GM12875 (cell line): Measurements from ENCODE around the gene CTNNBL1.
"Not testable (repeated sequence)": the region's sequence is repeated elsewhere in the genome, so short reads cannot be mapped to it uniquely, and the experiment has no call there.

Experiments used
- H3K4me3 ChIP-seq: one replicate; pipeline ENCODE4 v1.5.1; 2011; ENCODE audit warnings: low read depth, low read length, control low read depth
- TF ChIP-seq, protein P1 (sequence below): IDR thresholded peaks from 2 replicates; pipeline ENCODE4 v1.5.1; 2011; ENCODE audit warnings: low read depth, mild to moderate bottlenecking, control low read depth, inconsistent platforms, low read length, moderate library complexity, borderline replicate concordance; ENCODE audit not compliant: insufficient read depth

Gene CTNNBL1

DNA sequence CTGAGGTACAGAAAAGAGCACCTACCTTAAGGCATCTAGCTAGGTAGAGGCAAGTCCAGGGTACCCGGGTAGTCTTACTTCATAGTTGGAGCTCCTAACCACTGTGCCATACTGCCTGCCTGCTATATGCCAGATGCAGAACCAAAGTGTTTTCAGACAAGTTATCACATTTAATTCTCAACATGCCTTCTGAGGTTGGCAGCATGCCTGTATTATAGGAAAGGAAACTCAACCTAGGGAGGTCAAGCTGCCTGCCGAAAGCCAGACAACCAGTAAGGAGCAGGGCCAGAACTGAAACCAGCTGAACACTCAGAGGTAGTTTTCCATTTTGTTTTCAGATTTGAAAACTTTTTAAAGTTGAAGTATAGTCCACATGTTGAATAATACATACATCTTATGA lies 5.4 kb downstream of the CTNNBL1 start:
- no peak overlapping the region for H3K4me3 ChIP-seq
- TF ChIP-seq, protein P1, sequence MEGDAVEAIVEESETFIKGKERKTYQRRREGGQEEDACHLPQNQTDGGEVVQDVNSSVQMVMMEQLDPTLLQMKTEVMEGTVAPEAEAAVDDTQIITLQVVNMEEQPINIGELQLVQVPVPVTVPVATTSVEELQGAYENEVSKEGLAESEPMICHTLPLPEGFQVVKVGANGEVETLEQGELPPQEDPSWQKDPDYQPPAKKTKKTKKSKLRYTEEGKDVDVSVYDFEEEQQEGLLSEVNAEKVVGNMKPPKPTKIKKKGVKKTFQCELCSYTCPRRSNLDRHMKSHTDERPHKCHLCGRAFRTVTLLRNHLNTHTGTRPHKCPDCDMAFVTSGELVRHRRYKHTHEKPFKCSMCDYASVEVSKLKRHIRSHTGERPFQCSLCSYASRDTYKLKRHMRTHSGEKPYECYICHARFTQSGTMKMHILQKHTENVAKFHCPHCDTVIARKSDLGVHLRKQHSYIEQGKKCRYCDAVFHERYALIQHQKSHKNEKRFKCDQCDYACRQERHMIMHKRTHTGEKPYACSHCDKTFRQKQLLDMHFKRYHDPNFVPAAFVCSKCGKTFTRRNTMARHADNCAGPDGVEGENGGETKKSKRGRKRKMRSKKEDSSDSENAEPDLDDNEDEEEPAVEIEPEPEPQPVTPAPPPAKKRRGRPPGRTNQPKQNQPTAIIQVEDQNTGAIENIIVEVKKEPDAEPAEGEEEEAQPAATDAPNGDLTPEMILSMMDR: no peak

DNA sequence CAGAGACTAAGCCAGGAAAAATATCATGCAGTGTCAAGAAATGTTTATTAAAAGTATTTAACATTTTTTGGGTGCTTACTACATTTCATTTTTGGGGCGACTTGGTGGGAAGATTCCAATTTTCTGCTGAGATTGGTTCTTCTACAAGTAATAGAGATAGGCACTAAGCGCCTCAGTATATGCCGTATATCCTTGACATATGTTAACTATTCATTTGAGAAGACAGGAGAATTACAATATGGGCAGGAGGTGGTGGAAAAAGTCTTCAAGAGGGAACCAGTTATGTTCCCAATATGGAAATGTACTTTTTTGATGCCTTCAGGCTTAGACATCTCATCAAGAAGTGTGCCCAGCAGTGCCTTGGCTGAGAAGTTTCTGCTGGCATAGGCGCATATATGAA lies 6.5 kb downstream of the CTNNBL1 start:
- H3K4me3 ChIP-seq: no peak overlapping the region
- TF ChIP-seq, protein P1: no peak

DNA sequence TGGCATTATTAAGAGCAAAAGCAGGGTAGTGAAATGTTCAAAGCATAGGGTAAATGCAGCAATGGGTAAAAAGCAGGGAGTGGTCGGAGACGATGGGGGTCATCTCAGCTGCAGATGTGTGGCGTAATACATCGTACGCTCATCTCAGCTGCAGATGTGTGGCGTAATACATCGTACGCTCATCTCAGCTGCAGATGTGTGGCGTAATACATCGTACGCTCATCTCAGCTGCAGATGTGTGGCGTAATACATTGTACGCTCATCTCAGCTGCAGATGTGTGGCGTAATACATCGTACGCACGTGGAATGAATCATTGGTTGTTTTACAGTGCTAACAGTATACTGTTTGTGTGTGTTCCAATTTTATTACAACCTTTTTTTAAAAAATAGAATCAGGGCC lies 7.8 kb downstream of the CTNNBL1 start:
- H3K4me3 ChIP-seq: not testable (repeated sequence)

DNA sequence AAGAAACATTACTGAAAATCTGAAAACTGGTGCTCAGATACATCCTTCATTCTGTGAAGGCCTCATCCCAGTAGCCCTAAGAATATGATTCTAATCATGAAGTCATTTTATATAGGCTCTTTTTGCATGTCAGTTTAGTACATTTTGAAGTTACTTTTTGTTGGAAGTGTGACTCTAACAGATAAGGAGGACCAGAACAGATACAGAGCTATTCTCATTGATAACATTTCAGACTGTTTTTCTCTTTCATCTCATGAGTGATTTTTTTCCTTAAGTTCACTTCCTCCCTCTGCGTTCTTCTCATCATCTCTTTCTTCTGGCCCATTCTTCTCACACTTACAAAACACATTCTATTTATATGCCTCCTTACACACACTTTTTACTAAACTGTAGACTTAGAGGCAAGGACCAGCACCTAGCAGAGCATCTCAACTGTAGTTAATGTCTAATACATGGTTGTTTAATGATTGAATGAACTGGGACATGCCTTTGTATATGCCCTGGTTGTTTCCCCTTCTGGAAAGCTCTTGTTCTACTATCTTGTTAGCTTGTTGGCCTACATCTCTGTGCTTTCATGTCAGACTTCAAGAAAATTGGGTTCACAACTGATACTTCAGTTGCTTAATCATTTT lies 8.7 kb downstream of the CTNNBL1 start:
- no peak overlapping the region for H3K4me3 ChIP-seq
- TF ChIP-seq, protein P1: no peak

DNA sequence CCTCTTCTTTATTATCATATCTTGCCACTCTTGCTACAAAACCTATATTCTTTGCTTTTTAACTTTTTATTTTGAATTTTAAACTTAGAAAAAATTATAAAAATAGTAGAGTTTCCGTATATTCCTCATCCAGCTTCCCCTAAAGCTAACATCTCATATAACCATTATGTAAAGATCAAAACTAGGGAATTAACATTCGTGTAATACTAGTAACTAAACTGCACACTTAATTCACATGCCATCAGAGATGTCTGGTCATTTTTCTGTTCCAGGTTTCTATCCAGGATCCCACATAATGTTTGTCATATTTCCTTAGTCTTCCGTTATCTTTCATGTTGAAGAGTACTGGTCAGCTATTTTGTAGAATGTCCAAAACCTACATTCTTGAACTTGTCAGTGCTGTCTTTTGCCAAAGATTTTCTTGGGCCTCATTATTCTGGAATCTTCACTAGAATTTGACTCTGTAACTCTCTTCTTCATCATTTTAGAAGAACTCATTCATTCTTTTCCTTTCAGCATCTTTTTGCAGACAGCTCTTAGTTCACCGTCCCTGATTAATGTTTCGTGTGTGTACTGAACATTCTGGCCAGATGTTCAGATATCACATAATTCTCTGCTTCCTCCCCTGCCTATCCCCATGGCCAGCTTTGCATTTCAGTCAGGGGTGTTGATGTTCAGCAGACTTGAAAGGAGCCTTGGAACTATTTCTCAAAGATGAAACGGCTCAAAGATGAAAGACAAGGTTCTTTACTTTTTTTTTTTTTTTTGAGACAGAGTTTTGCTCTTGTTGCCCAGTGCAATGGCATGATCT lies 9.4 kb downstream of the CTNNBL1 start:
- H3K4me3 ChIP-seq: no peak overlapping the region
- TF ChIP-seq, protein P1: no peak

DNA sequence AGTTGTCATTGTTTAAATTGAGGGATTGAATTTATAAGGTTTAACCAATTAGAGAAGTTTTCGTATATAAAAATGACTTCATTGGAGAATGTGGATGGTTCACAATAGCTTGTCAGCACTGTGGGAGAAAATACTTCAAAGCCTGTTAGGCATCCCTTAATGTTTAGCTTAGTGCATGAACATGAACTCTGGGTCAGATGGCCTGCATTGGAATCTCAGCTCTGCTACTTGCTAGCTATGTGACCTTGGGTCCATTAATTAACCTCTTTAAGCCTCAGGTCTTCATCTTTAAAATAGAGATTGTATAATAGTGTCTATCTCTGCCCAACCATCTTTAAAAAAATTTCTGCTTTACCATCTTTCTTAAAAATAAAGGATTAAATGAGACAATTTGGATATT lies 11.1 kb downstream of the CTNNBL1 start:
- H3K4me3 ChIP-seq: no peak overlapping the region
- TF ChIP-seq, protein P1: no peak

DNA sequence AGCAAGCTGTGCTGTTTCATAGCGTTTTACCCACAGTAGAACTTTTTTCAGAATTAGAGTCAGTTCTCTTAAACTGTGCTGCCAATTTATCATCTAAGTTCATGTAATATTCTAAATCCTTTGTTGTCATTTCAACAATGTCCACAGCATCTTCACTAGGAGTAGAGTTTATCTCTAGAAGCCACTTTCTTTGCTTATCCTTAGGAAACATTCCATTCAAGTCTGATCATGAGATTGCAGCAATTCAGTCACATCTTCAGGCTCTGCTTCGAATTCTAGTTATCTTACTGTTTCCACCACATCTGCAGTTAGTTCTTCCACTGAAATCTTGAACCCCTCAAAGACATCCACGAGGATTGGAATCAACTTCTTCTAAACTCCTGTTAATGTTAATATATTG lies 12.5 kb downstream of the CTNNBL1 start:
- TF ChIP-seq, protein P1: no peak
- no peak overlapping the region for H3K4me3 ChIP-seq

DNA sequence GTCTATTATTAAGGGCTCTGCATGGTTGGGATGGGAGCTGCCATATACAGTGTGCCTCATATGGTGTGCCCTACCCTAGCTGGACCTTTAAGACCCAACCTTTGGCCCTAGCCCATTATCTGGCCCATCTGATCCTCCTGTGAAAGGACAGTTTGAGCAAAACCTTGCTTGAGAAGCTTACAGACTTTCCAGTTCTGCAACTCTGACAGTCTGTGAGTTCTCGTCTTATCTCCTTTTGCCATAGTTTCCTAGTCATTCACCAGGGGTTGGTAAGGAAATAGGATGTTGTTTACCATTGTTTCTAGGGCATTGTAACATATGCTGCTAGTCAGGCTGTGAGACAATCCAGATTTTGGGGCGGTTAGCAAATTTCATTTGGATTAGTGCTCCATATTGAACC lies 17.2 kb downstream of the CTNNBL1 start:
- no peak overlapping the region for H3K4me3 ChIP-seq
- TF ChIP-seq, protein P1: no peak
